HG02885 (cell line): ENCODE data around the gene SPIRE2.
"Not testable (repeated sequence)": the region's sequence is repeated elsewhere in the genome, so short reads cannot be mapped to it uniquely, and the experiment has no call there.

Experiments
- ATAC-seq: cut with Tn5 transposase; IDR thresholded peaks from one replicate; pipeline ENCODE4 v1.9.1; 2021; ENCODE audit warnings: mild to moderate bottlenecking; ENCODE audit not compliant: unreplicated experiment, poor library complexity

SPIRE2 gene

DNA sequence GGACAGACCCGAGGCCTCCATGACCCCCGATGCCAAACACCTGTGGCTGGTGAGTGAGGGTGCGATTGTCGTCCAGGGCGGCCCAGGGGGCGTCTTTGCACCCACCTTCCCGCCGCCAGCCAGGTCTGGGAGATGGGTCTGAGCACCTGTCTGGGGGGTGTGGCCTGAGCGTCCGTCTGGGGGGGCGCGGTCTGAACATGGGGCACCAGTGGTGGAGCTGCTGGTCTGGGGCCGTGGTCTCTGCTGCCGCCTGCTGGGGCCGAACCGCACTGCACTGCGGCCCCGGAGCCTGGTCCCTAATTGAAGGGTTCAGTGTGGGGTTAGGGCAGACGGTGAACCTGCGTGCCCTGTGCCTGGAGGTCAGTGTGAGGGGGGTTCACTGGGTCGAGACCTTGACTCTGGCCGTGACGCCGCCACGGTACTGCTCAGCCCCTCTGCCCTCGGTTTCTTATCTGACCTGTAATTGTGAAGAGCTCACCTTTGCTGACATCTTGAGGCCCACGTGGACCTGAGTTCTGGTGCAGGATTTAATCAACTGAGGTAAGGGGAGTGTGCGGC lies 32.6 kb downstream of the SPIRE2 start:
- no peak for ATAC-seq

DNA sequence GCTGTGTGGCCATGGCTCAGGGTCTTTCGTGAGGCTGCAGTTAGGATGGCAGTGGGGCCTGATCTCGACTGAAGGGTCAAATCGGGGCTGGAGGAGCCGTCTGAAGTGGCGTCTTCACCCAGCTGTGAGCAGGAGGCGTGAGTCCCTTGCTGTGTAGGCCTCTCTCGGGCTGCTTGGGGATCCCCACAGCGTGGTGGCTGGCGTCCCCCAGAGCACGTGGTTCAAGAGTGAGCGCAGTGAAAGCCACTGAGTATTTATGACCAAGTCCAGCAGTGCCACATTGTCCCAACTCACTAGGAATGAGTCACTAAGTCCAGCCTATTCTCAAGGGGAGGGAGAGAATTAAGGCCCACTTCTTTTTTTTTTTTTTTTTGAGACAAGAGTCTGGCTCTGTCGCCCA lies 33.4 kb downstream of the SPIRE2 start:
- no peak for ATAC-seq

DNA sequence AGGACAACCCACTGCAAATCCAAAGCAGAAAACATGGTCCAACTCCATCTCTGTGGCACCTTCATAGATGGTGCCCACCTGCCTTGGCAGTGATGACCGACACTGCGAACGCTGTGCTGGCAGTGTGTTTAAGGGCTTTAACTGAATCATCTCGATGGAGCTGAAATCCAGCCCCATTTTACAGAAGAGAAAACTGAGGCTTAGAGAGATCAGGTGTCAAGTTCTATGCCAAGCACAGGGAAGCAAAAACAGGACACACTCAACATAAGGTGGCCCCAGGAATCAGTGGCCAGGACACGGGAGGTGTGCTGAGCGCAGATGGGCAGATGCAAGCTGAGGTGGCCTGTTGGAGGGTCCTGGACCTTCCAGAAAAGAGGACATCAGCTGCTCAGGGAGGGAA lies 34.5 kb downstream of the SPIRE2 start:
- ATAC-seq = no peak

DNA sequence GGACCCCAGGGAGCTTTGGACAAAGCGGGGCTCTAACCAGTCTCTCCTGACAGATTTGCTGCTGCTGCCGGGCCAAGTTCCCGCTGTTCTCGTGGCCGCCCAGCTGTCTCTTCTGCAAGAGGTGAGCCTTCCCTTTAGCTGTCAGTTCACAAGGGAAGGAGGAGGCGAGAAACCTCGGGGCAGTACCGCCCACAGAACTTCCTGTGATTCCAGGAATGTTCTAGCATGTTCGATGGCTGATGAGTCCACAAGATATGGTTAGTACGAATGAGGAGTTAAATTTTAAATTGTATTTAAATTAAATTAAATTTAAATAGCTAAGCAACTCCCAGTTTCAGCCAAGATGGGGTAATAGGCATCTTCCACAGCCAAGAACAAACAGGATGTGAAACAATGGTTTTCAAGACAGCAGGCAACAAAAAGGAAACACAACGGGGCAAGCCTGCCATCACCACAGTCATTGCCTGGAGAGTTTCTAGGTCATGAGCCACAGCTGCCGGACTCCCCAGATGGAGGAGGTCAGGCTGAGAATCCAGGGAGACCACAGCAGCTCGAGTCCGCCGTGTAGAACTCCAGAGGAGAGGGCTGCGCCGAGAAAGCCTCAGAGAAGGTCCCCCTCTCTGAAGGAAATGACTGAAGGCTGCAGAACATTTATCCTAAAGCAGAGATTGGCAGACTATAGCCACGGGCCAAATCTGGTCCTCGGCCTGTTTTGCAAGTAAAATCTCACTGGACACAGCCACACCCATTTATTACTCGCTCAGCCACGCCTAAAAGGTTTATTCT lies 35.7 kb downstream of the SPIRE2 start:
- peak; percentile 50 for ATAC-seq

DNA sequence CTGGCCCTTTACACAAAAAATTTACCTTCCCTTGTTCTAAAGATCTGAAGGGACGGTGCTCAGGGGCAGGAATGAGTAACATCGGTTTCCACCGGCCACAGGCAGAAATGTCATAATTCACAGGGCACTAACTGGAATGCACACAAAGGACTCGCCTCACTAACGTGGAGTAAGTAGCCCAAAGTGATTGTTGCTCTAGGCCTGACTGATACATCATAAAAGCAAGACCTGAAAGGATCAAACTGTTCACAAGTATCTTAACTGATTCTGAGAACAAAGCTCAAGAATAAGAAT lies 36.2 kb downstream of the SPIRE2 start:
- ATAC-seq = no peak

DNA sequence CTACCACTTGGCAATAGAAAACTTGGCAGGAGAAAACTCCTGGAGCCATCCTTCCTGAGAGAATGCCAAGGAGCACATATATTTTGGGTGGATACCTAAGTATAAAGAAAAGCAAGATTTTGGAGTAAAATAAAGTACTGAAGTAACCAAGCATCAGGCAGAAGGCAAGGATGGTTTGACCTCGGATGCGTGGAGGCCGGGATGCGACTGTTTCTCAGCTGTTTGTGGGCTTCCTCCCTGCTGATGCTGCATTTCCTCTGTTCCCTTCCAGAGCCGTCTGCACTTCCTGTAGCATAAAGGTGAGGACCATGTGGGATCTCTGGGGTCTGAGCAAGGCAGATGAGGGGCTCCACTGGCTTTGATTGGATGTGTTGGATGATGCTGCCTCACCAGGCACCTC lies 39.6 kb downstream of the SPIRE2 start:
- no peak for ATAC-seq

DNA sequence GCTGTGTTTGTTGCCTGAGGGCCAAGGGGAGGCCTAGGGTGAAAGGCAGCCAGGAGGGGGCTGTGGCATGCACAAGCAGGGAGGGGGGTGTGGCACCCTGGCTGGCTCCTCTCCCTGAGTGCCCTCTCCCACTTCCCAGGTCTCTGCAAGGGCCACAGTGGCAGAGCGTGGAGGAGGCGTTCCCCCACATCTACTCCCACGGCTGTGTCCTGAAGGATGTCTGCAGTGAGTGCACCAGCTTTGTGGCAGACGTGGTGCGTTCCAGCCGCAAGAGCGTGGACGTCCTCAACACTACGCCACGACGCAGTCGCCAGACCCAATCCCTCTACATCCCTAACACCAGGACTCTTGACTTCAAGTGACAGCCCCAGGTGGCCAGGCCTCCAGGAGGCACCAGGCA lies 41.6 kb downstream of the SPIRE2 start:
- ATAC-seq = no peak

DNA sequence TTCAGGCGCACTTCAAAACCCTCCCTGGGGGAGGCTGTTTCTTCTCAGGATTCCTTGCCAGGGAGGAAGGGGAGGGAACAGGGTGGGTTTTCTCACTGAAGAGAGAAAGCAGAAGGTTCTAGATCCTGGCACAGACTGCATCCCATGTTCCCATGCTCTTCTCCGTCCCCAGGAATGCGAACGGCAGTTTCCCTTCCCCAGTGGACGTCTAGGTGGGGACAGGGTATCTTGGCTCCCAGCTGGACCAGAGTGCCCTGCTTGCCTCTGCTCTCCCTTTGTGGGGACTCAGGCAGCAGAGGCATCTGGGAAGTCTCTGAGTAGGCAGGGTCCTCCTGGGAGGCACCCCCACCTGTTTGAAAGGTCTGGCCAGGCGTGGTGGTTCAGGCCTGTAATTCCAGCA lies 42.2 kb downstream of the SPIRE2 start:
- ATAC-seq = no peak

DNA sequence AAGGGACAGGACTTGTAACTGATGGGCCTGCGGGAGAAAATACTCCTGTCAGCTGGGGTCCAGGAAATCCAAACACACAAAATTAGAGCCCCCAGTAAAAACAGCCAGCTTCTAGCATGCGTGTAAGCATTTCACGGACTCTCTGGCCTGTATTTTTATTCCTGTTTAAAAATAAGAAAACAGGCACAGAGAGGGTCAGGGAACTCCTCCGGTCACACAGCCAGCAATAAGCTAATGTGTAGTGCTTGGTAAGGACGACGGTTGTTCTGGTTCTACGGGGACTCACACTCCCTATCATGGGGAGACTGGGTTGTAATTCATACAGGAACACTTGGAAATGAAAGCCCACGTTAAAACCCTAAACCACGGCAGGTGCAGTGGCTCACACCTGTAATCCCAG lies 43.6 kb downstream of the SPIRE2 start:
- no peak for ATAC-seq

DNA sequence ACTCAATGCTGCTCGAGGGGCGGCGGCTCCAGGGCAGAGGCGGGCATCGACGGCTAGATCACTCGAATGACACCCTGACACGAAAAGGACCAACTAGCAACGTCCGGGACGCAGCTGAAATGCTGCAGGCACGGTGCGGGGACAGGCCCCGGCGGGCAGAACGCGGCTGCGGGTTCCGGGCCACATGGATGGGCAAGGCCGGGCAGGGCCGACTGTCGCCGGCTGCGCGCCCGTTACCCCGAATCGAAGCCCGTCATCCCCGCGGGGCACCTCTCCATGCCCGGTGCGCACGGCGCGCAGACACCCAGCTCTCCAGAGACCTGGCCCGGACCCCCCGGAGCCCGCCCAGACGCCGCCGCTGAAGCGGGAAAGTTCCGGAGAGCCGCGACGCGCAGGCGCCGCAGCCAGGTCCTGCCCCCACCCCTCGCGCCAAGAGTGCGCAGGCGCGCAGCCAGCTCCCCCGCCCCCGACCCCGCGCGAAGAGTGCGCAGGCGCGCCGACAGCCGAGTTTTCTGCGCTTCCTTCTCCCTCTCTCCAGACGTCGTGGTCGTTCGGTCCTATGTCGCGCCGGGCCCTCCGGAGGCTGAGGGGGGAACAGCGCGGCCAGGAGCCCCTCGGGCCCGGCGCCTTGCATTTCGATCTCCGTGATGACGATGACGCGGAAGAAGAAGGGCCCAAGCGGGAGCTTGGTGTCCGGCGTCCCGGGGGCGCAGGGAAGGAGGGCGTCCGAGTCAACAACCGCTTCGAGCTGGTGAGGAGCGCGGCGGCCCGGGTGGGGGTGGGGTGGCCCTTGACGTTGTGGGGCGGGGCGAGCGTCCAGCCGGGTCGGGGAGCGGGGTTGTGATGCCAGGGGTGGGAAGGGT lies 45.1 kb downstream of the SPIRE2 start, which contains the start of gene TCF25:
TSS of gene TCF25 (plus strand) at position 484 of the 863 bp plus-strand sequence. CDS start at position 560, 76 bp downstream.
- peak; percentile 42 for ATAC-seq

DNA sequence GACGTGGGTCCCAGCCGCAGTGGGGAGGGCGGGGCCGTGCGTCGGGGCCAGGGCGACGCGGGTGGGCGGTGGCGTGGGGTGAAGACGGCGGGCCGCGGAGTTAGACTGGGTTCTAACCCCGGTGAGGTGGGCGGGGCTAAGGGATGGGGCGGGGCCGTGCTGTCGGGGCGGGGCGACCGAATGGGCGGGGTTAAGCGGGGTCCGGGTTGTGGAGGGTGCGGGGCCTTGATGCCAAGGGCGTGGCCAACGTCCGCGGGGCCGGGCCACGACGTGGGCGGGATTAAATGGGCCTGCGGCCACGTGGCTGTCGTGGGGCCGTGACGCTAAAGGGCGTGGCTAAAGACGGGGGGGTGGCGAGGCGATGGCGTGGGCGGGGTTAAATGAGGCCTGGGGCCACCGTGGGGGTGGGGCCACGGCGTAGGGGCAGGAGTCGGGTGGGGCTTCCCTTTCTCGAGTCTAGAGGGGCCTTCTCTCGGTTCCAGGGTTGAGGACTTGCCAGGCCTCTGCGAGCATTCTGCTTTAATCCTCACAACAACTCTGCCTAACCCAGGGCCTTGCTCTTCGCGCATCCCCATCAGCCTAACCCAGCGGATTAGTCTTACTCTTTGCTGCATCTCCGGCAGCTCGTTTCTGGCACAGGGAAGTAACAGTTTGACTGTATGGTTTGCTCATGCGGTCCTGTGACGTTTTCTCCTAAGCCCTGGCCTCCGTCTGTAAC lies 45.9 kb downstream of the SPIRE2 start:
- peak; percentile 74 for ATAC-seq

DNA sequence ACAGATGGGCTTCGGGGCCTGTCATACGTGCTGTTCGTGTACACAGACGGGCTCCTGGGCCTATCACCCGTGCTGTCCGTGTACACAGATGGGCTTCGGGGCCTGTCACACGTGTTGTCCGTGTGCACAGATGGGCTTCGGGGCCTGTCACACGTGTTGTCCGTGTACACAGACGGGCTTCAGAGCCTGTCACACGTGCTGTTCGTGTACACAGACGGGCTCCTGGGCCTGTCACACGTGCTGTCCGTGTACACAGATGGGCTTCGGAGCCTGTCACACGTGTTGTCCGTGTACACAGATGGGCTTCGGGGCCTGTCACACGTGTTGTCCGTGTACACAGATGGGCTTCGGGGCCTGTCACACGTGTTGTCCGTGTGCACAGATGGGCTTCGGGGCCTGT lies 50.8 kb downstream of the SPIRE2 start:
- ATAC-seq = not testable (repeated sequence)

DNA sequence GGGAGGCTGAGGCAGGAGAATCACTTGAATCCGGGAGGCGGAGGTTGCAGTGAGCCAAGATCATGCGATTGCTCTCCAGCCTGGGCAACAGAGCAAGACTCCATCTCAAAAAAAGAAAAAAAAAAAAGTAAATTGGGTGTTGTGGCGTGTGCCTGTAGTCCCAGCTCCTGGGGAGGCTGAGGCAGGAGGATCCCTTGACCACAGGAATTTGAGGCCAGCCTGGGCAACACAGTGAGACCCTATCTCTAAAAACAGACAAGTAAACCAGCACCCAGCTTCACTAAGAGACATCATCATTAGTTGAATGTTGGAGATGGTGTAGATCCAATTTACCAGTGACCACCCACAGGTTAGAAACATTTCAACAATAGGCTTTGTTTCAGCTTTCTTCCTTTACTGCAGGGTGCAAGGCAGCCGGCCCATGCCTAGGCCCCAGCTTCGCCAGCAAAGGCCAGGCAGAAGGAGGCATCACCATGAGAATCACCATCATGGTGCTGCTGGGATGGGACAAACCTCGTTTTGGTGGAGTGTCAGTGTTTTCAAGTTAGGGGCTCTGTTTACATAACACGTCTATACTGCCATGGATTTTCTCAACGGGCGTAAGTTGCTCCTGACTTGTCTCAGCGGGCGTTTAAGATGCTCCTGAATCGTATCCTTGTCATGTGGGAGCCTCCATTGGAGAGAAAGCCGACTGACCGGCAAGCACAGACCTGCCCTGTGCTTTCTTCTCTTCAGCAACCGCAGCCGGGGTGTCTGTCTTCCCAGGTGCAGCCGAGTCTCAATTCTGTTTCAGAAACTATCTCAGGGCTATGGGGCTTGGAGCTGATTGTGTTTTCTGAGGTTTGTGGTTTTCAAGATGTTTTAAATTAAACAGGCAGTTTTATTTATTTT lies 52.4 kb downstream of the SPIRE2 start:
- ATAC-seq = no peak

DNA sequence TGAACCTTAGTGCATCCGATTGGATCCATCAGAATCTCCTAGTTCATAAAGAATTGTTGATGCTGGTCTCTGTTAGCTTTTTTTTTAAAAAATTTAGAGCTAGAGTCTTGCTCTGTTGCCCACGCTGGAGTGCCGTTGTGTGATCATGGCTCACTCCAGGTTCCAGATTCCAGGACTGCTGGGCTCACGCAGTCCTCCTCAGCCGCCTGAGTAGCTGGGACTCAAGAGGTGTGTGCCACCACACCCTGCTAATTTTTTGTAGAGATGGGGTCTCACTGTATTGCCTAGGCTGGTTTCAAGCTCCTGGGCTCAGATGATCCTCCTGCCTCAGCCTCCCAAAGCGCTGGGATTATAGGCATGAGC lies 53.1 kb downstream of the SPIRE2 start:
- ATAC-seq = no peak

DNA sequence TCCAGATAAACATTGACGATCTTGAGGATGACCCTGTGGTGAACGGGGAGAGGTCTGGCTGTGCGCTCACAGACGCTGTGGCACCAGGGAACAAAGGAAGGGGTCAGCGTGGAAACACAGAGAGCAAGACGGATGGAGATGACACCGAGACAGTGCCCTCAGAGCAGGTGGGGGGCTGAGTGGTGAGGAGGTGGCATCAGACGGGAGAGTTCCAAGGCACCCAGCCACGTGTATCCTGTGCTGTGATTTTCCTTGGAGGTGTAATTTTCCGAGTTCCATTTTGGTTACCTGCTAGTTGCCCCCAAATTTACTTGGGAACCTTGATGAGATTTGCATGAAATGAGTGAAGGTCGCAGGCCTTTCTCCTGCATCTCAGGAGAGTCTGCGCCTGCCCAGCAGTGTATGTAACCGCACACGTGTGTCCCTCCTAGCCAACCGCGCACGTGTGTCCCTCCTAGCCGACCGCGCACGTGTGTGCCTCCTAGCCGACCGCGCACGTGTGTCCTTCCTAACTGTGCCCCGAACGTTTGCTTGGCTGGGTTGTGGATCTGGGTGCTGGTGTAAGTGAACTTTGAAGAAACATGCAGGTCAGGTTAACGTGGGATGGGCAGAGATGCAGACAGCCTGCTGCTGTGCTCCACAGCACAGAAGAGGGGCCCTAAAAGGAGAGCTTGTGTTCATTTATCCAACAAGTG lies 55.2 kb downstream of the SPIRE2 start:
- ATAC-seq = no peak

DNA sequence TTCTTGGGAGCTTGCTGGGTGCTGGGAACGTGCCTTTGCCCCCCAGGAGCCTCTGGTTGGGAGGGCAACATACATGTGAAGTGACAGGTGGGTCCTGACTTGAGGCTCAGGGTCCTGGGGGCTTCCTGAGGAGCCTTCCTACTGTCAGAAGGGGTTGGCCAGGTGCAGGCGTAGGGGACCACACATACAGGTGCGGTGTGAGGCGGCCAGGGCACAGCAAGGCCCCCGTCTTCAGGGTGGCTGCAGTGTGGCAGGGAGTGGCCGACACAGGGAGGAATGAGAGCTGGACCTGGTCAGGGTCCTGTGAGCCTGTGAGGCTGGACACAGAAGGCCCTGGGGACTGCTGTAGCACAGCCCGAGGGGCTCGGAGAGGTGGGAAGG lies 55.8 kb downstream of the SPIRE2 start:
- ATAC-seq = no peak

DNA sequence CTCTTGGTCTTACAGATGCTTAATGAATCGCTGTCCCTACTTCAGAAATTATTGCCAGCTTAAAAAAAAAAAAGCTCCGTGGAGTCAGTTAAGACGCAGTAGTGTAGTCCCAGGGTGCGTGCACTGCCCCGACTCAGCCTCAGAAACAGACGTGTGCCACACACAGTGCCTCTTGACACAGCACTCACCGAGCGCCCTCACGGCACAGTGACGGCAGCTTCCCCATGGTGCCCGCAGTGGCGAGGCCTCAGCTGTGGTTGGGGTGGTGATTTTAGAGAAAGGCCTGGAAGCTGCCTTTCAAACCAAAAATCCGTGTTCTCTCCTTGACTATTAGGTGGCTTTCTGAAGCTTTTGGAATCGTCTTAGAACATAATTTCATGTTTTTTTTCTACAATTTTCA lies 59.0 kb downstream of the SPIRE2 start:
- no peak for ATAC-seq

DNA sequence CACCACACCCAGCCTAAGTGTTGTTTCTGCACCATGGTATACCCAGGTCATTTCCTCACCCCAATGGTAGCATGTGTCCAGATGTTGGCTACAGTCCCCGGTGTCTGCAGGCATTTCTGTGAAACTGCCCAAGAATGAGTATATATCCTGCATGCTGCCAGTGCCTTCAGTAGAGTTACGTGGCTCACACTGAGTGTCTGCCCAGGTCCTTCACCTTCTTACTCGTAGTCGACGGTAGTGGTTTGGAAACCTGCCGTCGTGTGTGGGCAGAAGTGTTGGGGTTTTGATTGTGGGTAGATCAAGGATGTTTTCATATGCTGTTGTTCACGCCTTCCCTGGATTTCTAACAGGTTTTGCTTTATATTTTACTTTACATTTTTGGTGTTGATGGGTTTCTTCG lies 61.9 kb downstream of the SPIRE2 start:
- ATAC-seq = no peak

DNA sequence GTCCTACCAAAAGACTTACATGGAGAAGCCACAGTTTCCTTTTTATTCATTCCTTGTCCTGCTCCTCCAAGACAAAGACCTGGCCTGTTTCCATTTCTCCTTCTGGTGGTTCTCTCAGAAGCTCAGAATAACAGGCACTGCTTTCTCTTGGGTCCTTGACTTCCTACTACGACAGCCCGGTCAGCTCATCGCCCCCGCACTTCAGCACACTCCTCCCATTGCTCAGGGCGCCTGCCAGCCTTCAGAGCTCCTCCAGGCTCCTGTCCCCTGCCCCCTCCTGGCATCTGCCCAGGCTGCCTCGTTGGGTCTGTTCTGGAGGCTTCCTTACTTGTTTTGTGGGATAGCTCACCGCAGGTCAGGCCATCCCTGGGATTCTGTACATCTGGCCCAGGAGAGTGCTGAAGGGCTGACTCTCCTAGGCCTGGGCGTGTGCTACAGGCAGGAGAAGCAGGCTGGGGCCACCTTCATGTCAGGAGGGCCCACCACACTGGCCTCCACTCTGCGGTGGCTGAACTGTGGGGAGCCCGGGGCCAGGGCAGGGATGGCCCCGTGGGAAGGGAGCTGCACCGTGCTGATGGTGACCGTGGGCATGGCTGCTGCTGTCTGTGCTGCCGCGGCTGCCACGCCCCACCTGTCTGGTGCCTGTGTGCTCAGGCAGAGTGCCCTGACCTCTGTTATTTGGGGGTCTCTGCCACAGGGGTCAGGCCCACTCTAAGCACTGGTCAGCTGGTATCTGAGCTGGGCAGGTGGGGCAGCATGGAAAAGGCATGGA lies 62.8 kb downstream of the SPIRE2 start:
- no peak for ATAC-seq
